ENCODE data around the gene SLC34A1.

The SLC34A1 gene

DNA sequence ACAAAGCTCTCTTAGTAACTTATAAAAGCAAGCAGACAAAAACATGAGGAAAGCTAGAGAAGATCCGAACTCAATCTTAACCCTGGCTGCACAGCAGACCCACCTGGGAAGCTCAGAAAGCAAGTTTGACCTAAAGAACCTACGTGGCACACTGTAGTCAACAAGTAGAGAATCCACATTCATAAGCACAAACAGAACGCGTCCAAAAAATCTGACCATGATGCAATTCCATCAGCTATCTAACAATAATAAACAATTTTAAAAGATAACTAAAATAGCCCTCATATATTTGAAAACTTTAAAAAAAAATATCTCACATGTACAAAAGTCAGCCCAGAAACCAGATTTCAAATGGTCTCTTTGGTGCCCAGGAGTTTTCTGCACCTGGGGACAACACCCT lies 37.4 kb upstream of the SLC34A1 start:
- Histone ChIP-seq H3K4me3 (ENCODE audit: low read length, poor library complexity, severe bottlenecking) (peak overlapping the region; percentile 51), H2AFZ (ENCODE audit: low read length) (no peak overlapping the region), H3K9me2 (replicated peaks; ENCODE audit: low read depth, low read length) (no peaks in the 10 kb centered on the region), H4K20me1 (ENCODE audit: insufficient read depth, low read length, poor library complexity, severe bottlenecking) (peaks cover 8% of the 10 kb centered on the region), H3K9ac (ENCODE audit: low read depth, low read length, poor library complexity, severe bottlenecking) (peak overlapping the region; percentile 27), H3K4me1 (ENCODE audit: insufficient read depth, low read length, poor library complexity, severe bottlenecking) (peaks cover 24% of the 10 kb centered on the region), H3K4me2 (ENCODE audit: low read depth, low read length, poor library complexity, severe bottlenecking) (peak overlapping the region; percentile 69), H3K36me3 (ENCODE audit: insufficient read depth, low read length) (peaks cover 3% of the 10 kb centered on the region; the same call in 1 of the 2 replicates), H3K9me3 (ENCODE audit: insufficient read depth, low read depth, low read length) (no peaks in the 10 kb centered on the region), H3K27me3 (ENCODE audit: insufficient read depth, low read length, poor library complexity, severe bottlenecking) (no peaks in the 10 kb centered on the region), H3K79me2 (ENCODE audit: insufficient read depth, low read length) (peaks cover 69% of the 10 kb centered on the region), H3F3A (ENCODE audit: low read depth) (no peaks in the 10 kb centered on the region)
- TF ChIP-seq EZH2phosphoT487 (IDR thresholded peaks at IDR 0.05; ENCODE audit: borderline replicate concordance): no peak
- TF ChIP-seq, protein P1, sequence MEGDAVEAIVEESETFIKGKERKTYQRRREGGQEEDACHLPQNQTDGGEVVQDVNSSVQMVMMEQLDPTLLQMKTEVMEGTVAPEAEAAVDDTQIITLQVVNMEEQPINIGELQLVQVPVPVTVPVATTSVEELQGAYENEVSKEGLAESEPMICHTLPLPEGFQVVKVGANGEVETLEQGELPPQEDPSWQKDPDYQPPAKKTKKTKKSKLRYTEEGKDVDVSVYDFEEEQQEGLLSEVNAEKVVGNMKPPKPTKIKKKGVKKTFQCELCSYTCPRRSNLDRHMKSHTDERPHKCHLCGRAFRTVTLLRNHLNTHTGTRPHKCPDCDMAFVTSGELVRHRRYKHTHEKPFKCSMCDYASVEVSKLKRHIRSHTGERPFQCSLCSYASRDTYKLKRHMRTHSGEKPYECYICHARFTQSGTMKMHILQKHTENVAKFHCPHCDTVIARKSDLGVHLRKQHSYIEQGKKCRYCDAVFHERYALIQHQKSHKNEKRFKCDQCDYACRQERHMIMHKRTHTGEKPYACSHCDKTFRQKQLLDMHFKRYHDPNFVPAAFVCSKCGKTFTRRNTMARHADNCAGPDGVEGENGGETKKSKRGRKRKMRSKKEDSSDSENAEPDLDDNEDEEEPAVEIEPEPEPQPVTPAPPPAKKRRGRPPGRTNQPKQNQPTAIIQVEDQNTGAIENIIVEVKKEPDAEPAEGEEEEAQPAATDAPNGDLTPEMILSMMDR (conservative IDR thresholded peaks at IDR 0.05; ENCODE audit: low read length): no peak

DNA sequence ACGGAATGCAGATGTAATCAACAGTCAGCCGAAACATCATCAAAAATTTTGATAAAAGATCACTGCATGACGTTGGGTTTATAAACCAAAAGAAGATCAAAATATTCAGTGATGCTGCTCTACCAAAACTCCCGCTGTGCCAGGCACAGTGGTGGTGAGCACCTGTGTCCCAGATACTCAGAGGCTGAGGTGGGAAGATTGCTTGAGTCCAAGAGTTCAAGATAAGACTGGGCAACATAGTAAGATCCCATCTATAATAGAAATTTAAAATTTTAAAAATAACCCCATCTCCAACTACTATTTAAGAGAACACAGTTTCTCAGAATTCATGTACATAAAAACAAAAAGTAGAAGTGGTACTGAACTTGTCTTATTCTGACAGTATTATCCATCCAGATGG lies 36.5 kb upstream of the SLC34A1 start:
- Histone ChIP-seq H3K9ac (ENCODE audit: low read depth, low read length, poor library complexity, severe bottlenecking) (peak overlapping the region; percentile 27), H3K9me2 (replicated peaks; ENCODE audit: low read depth, low read length) (no peaks in the 10 kb centered on the region), H3K4me1 (ENCODE audit: insufficient read depth, low read length, poor library complexity, severe bottlenecking) (peaks cover 24% of the 10 kb centered on the region), H3K79me2 (ENCODE audit: insufficient read depth, low read length) (peaks cover 67% of the 10 kb centered on the region), H3K9me3 (ENCODE audit: insufficient read depth, low read depth, low read length) (no peaks in the 10 kb centered on the region), H4K20me1 (ENCODE audit: insufficient read depth, low read length, poor library complexity, severe bottlenecking) (peaks cover 8% of the 10 kb centered on the region), H3K36me3 (ENCODE audit: insufficient read depth, low read length) (0 out of 2 replicates have a peak, but pooled peaks cover 3% of the 10 kb centered on the region), H3K4me3 (ENCODE audit: low read length, poor library complexity, severe bottlenecking) (peak overlapping the region; percentile 51), H3K27me3 (ENCODE audit: insufficient read depth, low read length, poor library complexity, severe bottlenecking) (no peaks in the 10 kb centered on the region), H2AFZ (ENCODE audit: low read length) (no peak overlapping the region), H3F3A (ENCODE audit: low read depth) (no peaks in the 10 kb centered on the region), H3K4me2 (ENCODE audit: low read depth, low read length, poor library complexity, severe bottlenecking) (peak overlapping the region; percentile 69)
- TF ChIP-seq, protein P1 (conservative IDR thresholded peaks at IDR 0.05; ENCODE audit: low read length): no peak
- no peak for TF ChIP-seq EZH2phosphoT487 (IDR thresholded peaks at IDR 0.05; ENCODE audit: borderline replicate concordance)

DNA sequence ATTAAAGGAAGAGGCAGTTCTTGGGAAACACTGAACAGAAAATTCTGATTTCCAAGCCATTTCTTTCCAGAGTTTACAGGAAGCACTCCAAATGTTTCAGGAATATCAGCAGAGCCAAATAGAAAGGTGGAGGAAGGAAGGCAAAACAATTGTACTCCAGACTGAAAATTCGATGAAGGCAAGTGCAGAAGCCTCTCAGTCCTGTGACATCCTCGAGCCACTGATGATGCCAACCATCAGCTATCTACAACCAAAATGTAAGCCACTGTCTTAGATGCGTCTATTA lies 34.9 kb upstream of the SLC34A1 start:
- H3K9me3 ChIP-seq (ENCODE audit: insufficient read depth, low read depth, low read length): no peaks in the 10 kb centered on the region
- no peaks in the 10 kb centered on the region for H3K36me3 ChIP-seq (ENCODE audit: insufficient read depth, low read length)
- no peaks in the 10 kb centered on the region for H3K27me3 ChIP-seq (ENCODE audit: insufficient read depth, low read length, poor library complexity, severe bottlenecking)
- H3K9me2 ChIP-seq (replicated peaks; ENCODE audit: low read depth, low read length): no peaks in the 10 kb centered on the region
- peaks cover 8% of the 10 kb centered on the region for H4K20me1 ChIP-seq (ENCODE audit: insufficient read depth, low read length, poor library complexity, severe bottlenecking)
- no peak overlapping the region for H3K9ac ChIP-seq (ENCODE audit: low read depth, low read length, poor library complexity, severe bottlenecking)
- H3K4me3 ChIP-seq (ENCODE audit: low read length, poor library complexity, severe bottlenecking): peak overlapping the region; percentile 92
- H3K4me2 ChIP-seq (ENCODE audit: low read depth, low read length, poor library complexity, severe bottlenecking): peak overlapping the region; percentile 97
- H3F3A ChIP-seq (ENCODE audit: low read depth): no peaks in the 10 kb centered on the region
- peaks cover 24% of the 10 kb centered on the region for H3K4me1 ChIP-seq (ENCODE audit: insufficient read depth, low read length, poor library complexity, severe bottlenecking)
- peaks cover 60% of the 10 kb centered on the region for H3K79me2 ChIP-seq (ENCODE audit: insufficient read depth, low read length)
- no peak overlapping the region for H2AFZ ChIP-seq (ENCODE audit: low read length)
- TF ChIP-seq, protein P1 (conservative IDR thresholded peaks at IDR 0.05; ENCODE audit: low read length): no peak
- no peak for TF ChIP-seq EZH2phosphoT487 (IDR thresholded peaks at IDR 0.05; ENCODE audit: borderline replicate concordance)

Data from Loucy (cell line).